ENCODE results near the gene MTOR. TPM values are rescaled to one million over a fixed set of nuclear protein-coding genes. Genes with fewer than 3 reads are reported as not detected.
"Not testable (repeated sequence)": the region's sequence is repeated elsewhere in the genome, so short reads cannot be mapped to it uniquely, and the experiment has no call there.

The MTOR gene
- total RNA-seq, 1 donor from 2014 or later: 55.8 TPM

- Histone ChIP-seq H3K79me2 (ENCODE audit: low read depth) (no peaks in the 10 kb centered on the region), H3K36me3 (no peaks in the 10 kb centered on the region), H2AFZ (replicated peaks) (no peak overlapping the region), H3K4me2 (no peak overlapping the region), H3K4me1 (no peaks in the 10 kb centered on the region), H3F3A (ENCODE audit: low read depth) (no peaks in the 10 kb centered on the region), H3K9ac (no peak overlapping the region), H3K27ac (no peak overlapping the region), H3K4me3 (no peak overlapping the region), H4K20me1 (ENCODE audit: low read depth) (peaks cover 4% of the 10 kb centered on the region), H3K9me3 (ENCODE audit: low read depth) (no peaks in the 10 kb centered on the region), H3K27me3 (no peaks in the 10 kb centered on the region)
- Mint-ChIP-seq H3K9me3 (no peaks in the 10 kb centered on the region), H3K4me1 (no peaks in the 10 kb centered on the region), H3K27ac (no peak overlapping the region), H3K27me3 (ENCODE audit: insufficient read depth, low read depth) (no peaks in the 10 kb centered on the region), H3K4me3 (no peak overlapping the region), H3K36me3 (peaks cover 15% of the 10 kb centered on the region)
- no peak for DNase-seq (ENCODE audit: low spot score)
- TF ChIP-seq CTCF (IDR thresholded peaks at IDR 0.05) (no peak), EZH2phosphoT487 (IDR thresholded peaks at IDR 0.05) (no peak), EZH2 (IDR thresholded peaks at IDR 0.05) (no peak)
These were observed 93.6 kb downstream of the MTOR start for GRCh38 chr1:11168731-11169130.

GRCh38 chr1:11166744-11167143 lies 95.6 kb downstream of the MTOR start:
- not testable (repeated sequence) for H3K9me3 Mint-ChIP-seq; H3K27ac ChIP-seq; H3K79me2 ChIP-seq (ENCODE audit: low read depth); H3K4me3 ChIP-seq; H4K20me1 ChIP-seq (ENCODE audit: low read depth); H3K27ac Mint-ChIP-seq; H3F3A ChIP-seq (ENCODE audit: low read depth); H3K9ac ChIP-seq; H3K4me1 Mint-ChIP-seq; H3K4me1 ChIP-seq; H3K4me3 Mint-ChIP-seq; H3K27me3 Mint-ChIP-seq (ENCODE audit: insufficient read depth, low read depth); H3K36me3 ChIP-seq; H3K27me3 ChIP-seq; H3K9me3 ChIP-seq (ENCODE audit: low read depth); H2AFZ ChIP-seq (replicated peaks); DNase-seq (ENCODE audit: low spot score); H3K4me2 ChIP-seq
- peaks cover 22% of the 10 kb centered on the region for H3K36me3 Mint-ChIP-seq

- not testable (repeated sequence) for H3K36me3 ChIP-seq; H3K4me1 Mint-ChIP-seq; H3K79me2 ChIP-seq (ENCODE audit: low read depth); H3K9ac ChIP-seq; H3K9me3 ChIP-seq (ENCODE audit: low read depth); H3K4me2 ChIP-seq; H3K9me3 Mint-ChIP-seq; H3K4me3 Mint-ChIP-seq; H3K27ac Mint-ChIP-seq; H2AFZ ChIP-seq (replicated peaks); H3K27me3 ChIP-seq; H3K27ac ChIP-seq; H3K4me3 ChIP-seq; H3F3A ChIP-seq (ENCODE audit: low read depth); H3K27me3 Mint-ChIP-seq (ENCODE audit: insufficient read depth, low read depth); H3K4me1 ChIP-seq; DNase-seq (ENCODE audit: low spot score); H4K20me1 ChIP-seq (ENCODE audit: low read depth)
- H3K36me3 Mint-ChIP-seq: peaks cover 30% of the 10 kb centered on the region
These were observed 99.6 kb downstream of the MTOR start for GRCh38 chr1:11162752-11163151.

- H4K20me1 ChIP-seq (ENCODE audit: low read depth): no peaks in the 10 kb centered on the region
- H3K9ac ChIP-seq: no peak overlapping the region
- no peak overlapping the region for H3K27ac Mint-ChIP-seq
- TF ChIP-seq EZH2phosphoT487 (IDR thresholded peaks at IDR 0.05): no peak
- no peak overlapping the region for H2AFZ ChIP-seq (replicated peaks)
- H3K4me3 ChIP-seq: no peak overlapping the region
- H3F3A ChIP-seq (ENCODE audit: low read depth): no peaks in the 10 kb centered on the region
- no peak for DNase-seq (ENCODE audit: low spot score)
- no peaks in the 10 kb centered on the region for H3K36me3 ChIP-seq
- H3K4me3 Mint-ChIP-seq: no peak overlapping the region
- H3K9me3 ChIP-seq (ENCODE audit: low read depth): no peaks in the 10 kb centered on the region
- no peaks in the 10 kb centered on the region for H3K27me3 Mint-ChIP-seq (ENCODE audit: insufficient read depth, low read depth)
- peaks cover 6% of the 10 kb centered on the region for H3K79me2 ChIP-seq (ENCODE audit: low read depth)
- H3K4me1 ChIP-seq: no peaks in the 10 kb centered on the region
- no peaks in the 10 kb centered on the region for H3K27me3 ChIP-seq
- H3K36me3 Mint-ChIP-seq: peaks cover 30% of the 10 kb centered on the region
- no peaks in the 10 kb centered on the region for H3K4me1 Mint-ChIP-seq
- no peak overlapping the region for H3K27ac ChIP-seq
- H3K4me2 ChIP-seq: no peak overlapping the region
- no peaks in the 10 kb centered on the region for H3K9me3 Mint-ChIP-seq
These were observed 103.5 kb downstream of the MTOR start for GRCh38 chr1:11158720-11159321.

- Histone ChIP-seq H3K9me3 (ENCODE audit: low read depth) (no peaks in the 10 kb centered on the region), H4K20me1 (ENCODE audit: low read depth) (no peaks in the 10 kb centered on the region), H3K4me2 (no peak overlapping the region), H2AFZ (replicated peaks) (no peak overlapping the region), H3K36me3 (peaks cover 3% of the 10 kb centered on the region), H3F3A (ENCODE audit: low read depth) (no peaks in the 10 kb centered on the region), H3K27me3 (no peaks in the 10 kb centered on the region), H3K27ac (no peak overlapping the region), H3K9ac (no peak overlapping the region), H3K79me2 (ENCODE audit: low read depth) (peaks cover 6% of the 10 kb centered on the region), H3K4me1 (no peaks in the 10 kb centered on the region), H3K4me3 (no peak overlapping the region)
- Mint-ChIP-seq H3K27ac (no peak overlapping the region), H3K36me3 (peaks cover 27% of the 10 kb centered on the region), H3K27me3 (ENCODE audit: insufficient read depth, low read depth) (no peaks in the 10 kb centered on the region), H3K9me3 (no peaks in the 10 kb centered on the region), H3K4me1 (no peaks in the 10 kb centered on the region), H3K4me3 (no peak overlapping the region)
- no peak for TF ChIP-seq EZH2 (IDR thresholded peaks at IDR 0.05)
- TF ChIP-seq CTCF (IDR thresholded peaks at IDR 0.05): no peak
- no peak for TF ChIP-seq EZH2phosphoT487 (IDR thresholded peaks at IDR 0.05)
- DNase-seq (ENCODE audit: low spot score): no peak
These were observed 104.1 kb downstream of the MTOR start for GRCh38 chr1:11158291-11158690.

Measured in neural progenitor cell (in vitro differentiated cells).